Stomach (tissue), 9 donors: Measurements from ENCODE around the gene NUSAP1. TPM values are rescaled to one million over a fixed set of nuclear protein-coding genes. Genes with fewer than 3 reads are reported as not detected.
"Not testable (repeated sequence)": the region's sequence is repeated elsewhere in the genome, so short reads cannot be mapped to it uniquely, and the experiment has no call there.

Experiments
- DNase-seq, 2 donors: peaks; one replicate each; pipeline versions ENCODE4 v3.0.0 to v3.0.0-alpha.2; 2013 to 2019
- H3K27ac ChIP-seq, 5 donors: fragments of 200-600 bp in 4 of 5; sonication (generic) in 4 of 5; one replicate each; pipeline ENCODE4 v1.5.1; 2013 to 2019; ENCODE audit warnings: mild to moderate bottlenecking in 1 of 5, moderate library complexity in 1 of 5
- H3K27me3 ChIP-seq, 3 donors: fragments of 200-600 bp; sonication (generic); one replicate each; pipeline ENCODE4 v1.5.1; 2017 to 2019; ENCODE audit warnings: mixed run types in 1 of 3
- H3K36me3 ChIP-seq, 4 donors: fragments of 200-600 bp; sonication (generic); 1 replicate in 3 of 4; 2 replicates in 1 of 4; pipeline ENCODE4 v1.5.1; 2016 to 2019
- H3K4me1 ChIP-seq, 4 donors: fragments of 200-600 bp; sonication (generic); one replicate each; pipeline ENCODE4 v1.5.1; 2016 to 2019
- H3K4me3 ChIP-seq, 4 donors: fragments of 200-600 bp; sonication (generic) in 3 of 4; one replicate each; pipeline ENCODE4 v1.5.1; 2016 to 2019; ENCODE audit warnings: mild to moderate bottlenecking in 1 of 4
- H3K9me3 ChIP-seq, 4 donors: fragments of 200-600 bp; sonication (generic); one replicate each; pipeline ENCODE4 v1.5.1; 2016 to 2019
- CTCF ChIP-seq, 7 experiments: fragments of 450-650 bp in 4 of 7; fragments of 200-600 bp in 3 of 7; sonication (generic) in 3 of 7; IDR thresholded peaks; one replicate each; pipeline ENCODE4 v1.5.1; 2016 to 2019; ENCODE audit warnings: antibody characterized with exemption in 7 of 7, control low read depth in 2 of 7, mild to moderate bottlenecking in 1 of 7
- EP300 ChIP-seq: sonication (generic); formaldehyde crosslinking; IDR thresholded peaks from one replicate; pipeline ENCODE4 v1.6.1; 2017; ENCODE audit warnings: antibody characterized with exemption
- POLR2A ChIP-seq, 4 donors: fragments of 450-650 bp; IDR thresholded peaks; one replicate each; pipeline ENCODE4 v1.6.1; 2016; ENCODE audit warnings: antibody characterized with exemption in 4 of 4, control low read depth in 2 of 4, mild to moderate bottlenecking in 1 of 4, moderate library complexity in 1 of 4
- POLR2AphosphoS5 ChIP-seq, 3 donors: sonication (generic); formaldehyde crosslinking; IDR thresholded peaks; one replicate each; pipeline ENCODE4 v1.6.1; 2016; ENCODE audit warnings: antibody characterized with exemption in 3 of 3
- WGBS, 5 donors: extraction: QIAGEN DNeasy Blood & Tissue Kit in 3 of 5; methylation state at CpG; one replicate each; pipeline versions ENCODE4 v1.1.5 to v1.1.7; 2013 to 2018; 5-methylcytosine and 5-hydroxymethylcytosine counted together
- intact Hi-C: fragments of 100-400 bp; cut with DNase I; formaldehyde crosslinking; loops from one replicate; pipeline ENCODE4 v1.15.1; 2023; ENCODE audit warnings: low total_unique reads
- polyA plus RNA-seq, 3 donors: library from polyadenylated mRNA; stranded (reverse); fragments of 200-250 nt; gene quantifications; one replicate each; pipeline ENCODE4 v1.2.3, GENCODE V29; 2013
- total RNA-seq, 5 donors: library from RNA; depleted of rRNA; stranded (reverse); fragments of >200 nt; gene quantifications; one replicate each; pipeline versions ENCODE4 v1.1.0 to v1.2.3, GENCODE V29; 2014 to 2016
- donor health status: healthy with polysubstance abuse.
- donor health status: Bipolar disorder and iron deficiency.
- donor health status: healthy.

Gene NUSAP1
- total and polyA plus RNA-seq, 8 donors = 2.9 to 55.8 (median 12.4) TPM

DNA sequence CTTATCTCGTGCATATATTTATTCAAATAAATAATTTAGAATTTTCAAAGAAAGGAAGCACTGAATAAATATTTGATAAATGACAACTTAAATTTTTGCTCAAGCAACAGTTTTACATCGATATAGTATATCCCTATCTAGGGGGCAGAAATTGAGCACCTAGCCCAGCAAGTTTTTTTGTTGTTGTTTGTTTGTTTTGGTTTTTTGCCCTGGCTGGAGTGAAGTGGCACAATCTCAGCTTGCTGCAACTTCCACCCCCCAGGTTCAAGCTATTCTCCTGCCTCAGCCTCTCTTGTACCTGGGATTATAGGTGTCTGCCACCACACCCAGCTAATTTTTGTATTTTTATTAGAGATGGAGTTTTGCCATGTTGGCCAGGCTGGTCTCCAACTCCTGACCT, 42.7 kb upstream of the NUSAP1 start:
- peaks cover 21 to 86% (median 81%) of the 10 kb centered on the region in 4 donors for H3K36me3 ChIP-seq
- H3K27me3 ChIP-seq = no peaks in the 10 kb centered on the region
- intact Hi-C loops = no loop called here
- WGBS, 5 donors = 26 to 66% (median 43%) methylated on average over 2 of the region's 2 CpGs
- H3K4me3 ChIP-seq = no peak overlapping the region
- H3K9me3 ChIP-seq = no peaks in the 10 kb centered on the region
- peaks cover 13 to 60% (median 41%) of the 10 kb centered on the region in 4 donors for H3K4me1 ChIP-seq
- no peak for DNase-seq
- TF ChIP-seq CTCF (IDR thresholded peaks at IDR 0.05) (no peak), POLR2AphosphoS5 (IDR thresholded peaks at IDR 0.05) (no peak), POLR2A (IDR thresholded peaks at IDR 0.05) (no peak), EP300 (no peak)
- H3K27ac ChIP-seq = no peak overlapping the region

GRCh38 chr15:41291065-41291631, 41.5 kb upstream of the NUSAP1 start:
- Histone ChIP-seq H3K4me1 (peaks cover 6 to 48% (median 29%) of the 10 kb centered on the region in 4 donors), H3K4me3 (no peak overlapping the region), H3K27ac (peak overlapping the region in 2 of 5 donors; percentile 20 to 36), H3K36me3 (peaks cover 16 to 91% (median 83%) of the 10 kb centered on the region in 4 donors), H3K27me3 (no peaks in the 10 kb centered on the region), H3K9me3 (no peaks in the 10 kb centered on the region)
- intact Hi-C loops = no loop called here
- DNase-seq = no peak
- WGBS, 5 donors = 75 to 95% (median 87%) methylated on average over 9 of the region's 9 CpGs
- no peak for TF ChIP-seq POLR2AphosphoS5 (IDR thresholded peaks at IDR 0.05)

GRCh38 chr15:41292521-41292920, 40.2 kb upstream of the NUSAP1 start:
- TF ChIP-seq POLR2AphosphoS5 (IDR thresholded peaks at IDR 0.05) = no peak
- no peak for TF ChIP-seq CTCF (IDR thresholded peaks at IDR 0.05)
- no peak for TF ChIP-seq EP300
- no peak for TF ChIP-seq POLR2A (IDR thresholded peaks at IDR 0.05)
- Histone ChIP-seq H3K36me3 (peaks cover 11 to 91% (median 82%) of the 10 kb centered on the region in 4 donors), H3K4me1 (peaks cover 6 to 35% (median 19%) of the 10 kb centered on the region in 4 donors), H3K9me3 (no peaks in the 10 kb centered on the region), H3K4me3 (no peak overlapping the region), H3K27ac (no peak overlapping the region), H3K27me3 (no peaks in the 10 kb centered on the region)
- no peak for DNase-seq
- 43 to 78% (median 52%) methylated on average over 1 of the region's 1 CpG for WGBS, 5 donors
- intact Hi-C loops = no loop called here

- H3K4me3 ChIP-seq, H3K4me1 ChIP-seq, H3K27me3 ChIP-seq, DNase-seq, H3K9me3 ChIP-seq, intact Hi-C loops, H3K27ac ChIP-seq: not testable (repeated sequence)
- 88 to 100% (median 96%) methylated on average over 2 of the region's 2 CpGs for WGBS, 5 donors
- peaks cover 27 to 45% (median 39%) of the 10 kb centered on the region in 4 donors for H3K36me3 ChIP-seq
These were observed 31.5 kb upstream of the NUSAP1 start for GRCh38 chr15:41301139-41301538.

DNA sequence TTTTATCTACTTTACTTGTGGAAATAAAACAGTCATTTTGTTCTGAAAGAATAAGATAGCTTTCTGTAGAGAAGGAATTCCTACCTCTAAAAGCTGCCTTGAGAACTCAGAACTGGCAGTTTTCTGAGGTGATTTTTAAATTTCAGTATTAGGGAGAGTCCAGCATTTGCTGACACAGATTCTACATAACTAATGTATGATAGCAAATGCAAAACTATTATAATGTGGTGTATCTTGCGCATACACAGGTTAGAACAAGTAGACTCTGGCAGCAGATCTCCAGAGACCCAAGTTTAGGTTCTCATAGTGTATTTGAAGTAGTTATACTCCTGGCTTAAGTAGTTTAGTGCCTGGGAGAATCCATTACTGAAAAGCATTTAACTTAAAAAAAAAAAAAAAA, 31.1 kb upstream of the NUSAP1 start:
- no peak for TF ChIP-seq CTCF (IDR thresholded peaks at IDR 0.05)
- no peaks in the 10 kb centered on the region for H3K9me3 ChIP-seq
- intact Hi-C loops = no loop called here
- no peak for DNase-seq
- peaks cover 27 to 40% (median 35%) of the 10 kb centered on the region in 4 donors for H3K36me3 ChIP-seq
- WGBS, 5 donors = 94 to 100% (median 98%) methylated on average over 1 of the region's 1 CpG
- no peak overlapping the region for H3K27ac ChIP-seq
- no peak overlapping the region for H3K4me3 ChIP-seq
- H3K4me1 ChIP-seq = no peaks in the 10 kb centered on the region
- no peaks in the 10 kb centered on the region for H3K27me3 ChIP-seq
